Measurements from ENCODE around the gene SWAP70.
A peak's percentile ranks its signal among the peaks of the same experiment; 100 is the strongest.

SWAP70 gene

DNA sequence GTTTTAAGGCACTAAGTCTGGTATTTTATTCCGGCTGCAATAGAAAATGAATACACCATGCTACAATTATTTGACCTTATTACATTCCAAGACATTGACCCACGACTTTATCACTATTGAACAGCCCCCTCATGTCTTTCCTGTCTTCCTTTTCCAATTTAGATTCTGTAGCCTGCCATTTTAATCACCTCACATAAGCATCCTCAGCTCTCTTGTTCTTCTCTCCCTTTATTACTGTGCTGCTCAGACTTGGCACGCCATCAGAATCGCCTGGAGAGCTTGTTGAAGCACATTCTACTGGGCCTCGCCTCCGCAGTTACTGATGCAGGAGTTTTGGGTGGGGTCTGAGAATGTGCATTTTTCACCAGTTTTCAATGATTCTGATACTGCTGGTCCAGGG is 38.7 kb upstream of the SWAP70 start:
- Histone ChIP-seq H3K9me2 (replicated peaks; ENCODE audit: control insufficient read depth, low read length) (no peaks in the 10 kb centered on the region), H3K79me2 (ENCODE audit: control insufficient read depth, low read length) (peaks cover 5% of the 10 kb centered on the region), H3K4me3 (ENCODE audit: low read length) (peak overlapping the region; percentile 24), H3K27ac (ENCODE audit: low read depth, low read length) (peak overlapping the region; percentile 77), H3K36me3 (ENCODE audit: control insufficient read depth, low read length) (no peaks in the 10 kb centered on the region; the same call in 1 of the 2 replicates), H3K4me1 (ENCODE audit: control insufficient read depth, low read length) (peaks cover 78% of the 10 kb centered on the region), H3K4me2 (ENCODE audit: low read length) (peak overlapping the region; percentile 50), H3K9me3 (ENCODE audit: control insufficient read depth, insufficient read depth, low read length) (no peaks in the 10 kb centered on the region), H3F3A (ENCODE audit: control insufficient read depth, insufficient read depth) (peaks cover 34% of the 10 kb centered on the region), H3K27me3 (ENCODE audit: control insufficient read depth, low read length) (no peaks in the 10 kb centered on the region), H4K20me1 (ENCODE audit: control insufficient read depth, insufficient read depth, low read depth, low read length) (no peaks in the 10 kb centered on the region)
- TF ChIP-seq CTCF (IDR thresholded peaks at IDR 0.05; ENCODE audit: low read depth, low read length, poor library complexity, severe bottlenecking) (no peak), EZH2phosphoT487 (IDR thresholded peaks at IDR 0.05; ENCODE audit: borderline replicate concordance, low read length) (no peak)

- peak overlapping the region; percentile 77 for H3K27ac ChIP-seq (ENCODE audit: low read depth, low read length)
- H3K4me2 ChIP-seq (ENCODE audit: low read length) = peak overlapping the region; percentile 50
- TF ChIP-seq EZH2phosphoT487 (IDR thresholded peaks at IDR 0.05; ENCODE audit: borderline replicate concordance, low read length) (no peak), CTCF (IDR thresholded peaks at IDR 0.05; ENCODE audit: low read depth, low read length, poor library complexity, severe bottlenecking) (no peak)
Measured at GRCh38 chr11:9625728-9626127, 38.1 kb upstream of the SWAP70 start.

DNA sequence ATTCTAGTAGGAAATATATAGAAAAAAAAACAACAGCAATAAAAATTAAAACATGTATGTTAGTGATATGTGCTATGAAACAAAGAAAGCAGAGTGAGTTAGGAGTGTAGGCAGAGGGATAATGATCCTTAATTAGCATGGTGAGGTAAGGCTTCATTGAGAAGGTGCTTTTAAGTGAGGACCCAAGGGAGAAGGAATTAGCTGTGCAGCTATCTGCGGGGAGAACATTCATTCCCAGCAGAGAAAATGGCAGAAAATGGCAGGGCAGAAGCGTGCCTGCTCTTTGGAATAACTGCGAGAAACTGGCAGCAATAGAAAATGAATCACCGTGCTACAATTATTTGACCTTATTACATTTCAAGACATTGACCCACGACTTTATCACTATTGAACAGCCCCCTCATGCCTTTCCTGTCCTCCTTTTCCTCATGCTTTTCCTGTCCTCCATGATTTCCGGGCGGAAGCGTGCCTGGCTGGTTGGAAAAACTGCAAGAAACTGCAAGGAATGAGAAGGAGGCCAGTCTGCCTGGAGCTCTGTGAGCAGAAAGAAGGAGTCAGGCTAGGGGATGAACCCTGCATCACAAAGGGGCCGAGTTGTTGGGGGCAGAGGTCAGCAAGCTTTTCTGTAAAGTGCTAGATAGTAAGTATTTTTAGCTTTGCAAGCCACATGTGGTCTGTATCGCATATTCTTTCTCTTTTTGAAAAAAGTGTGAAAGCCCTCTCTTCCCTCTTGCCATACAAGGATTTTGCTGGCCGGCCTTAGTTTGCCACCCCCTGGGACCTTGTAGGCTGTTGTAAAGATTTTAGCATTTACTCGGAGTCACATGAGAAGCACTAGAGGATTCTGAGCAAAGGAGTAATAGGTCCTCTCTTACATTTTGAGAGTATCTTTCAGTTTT is 37.1 kb upstream of the SWAP70 start:
- Histone ChIP-seq H3K36me3 (ENCODE audit: control insufficient read depth, low read length) (no peaks in the 10 kb centered on the region), H3K9me2 (replicated peaks; ENCODE audit: control insufficient read depth, low read length) (no peaks in the 10 kb centered on the region), H3K27ac (ENCODE audit: low read depth, low read length) (0 out of 2 replicates have a peak overlapping the region, but pooled peaks have one; percentile 23), H3K4me3 (ENCODE audit: low read length) (peak overlapping the region; percentile 40), H4K20me1 (ENCODE audit: control insufficient read depth, insufficient read depth, low read depth, low read length) (no peaks in the 10 kb centered on the region), H3K9me3 (ENCODE audit: control insufficient read depth, insufficient read depth, low read length) (no peaks in the 10 kb centered on the region), H3K27me3 (ENCODE audit: control insufficient read depth, low read length) (no peaks in the 10 kb centered on the region), H3F3A (ENCODE audit: control insufficient read depth, insufficient read depth) (peaks cover 29% of the 10 kb centered on the region), H3K4me2 (ENCODE audit: low read length) (peak overlapping the region; percentile 56), H3K79me2 (ENCODE audit: control insufficient read depth, low read length) (no peaks in the 10 kb centered on the region), H3K4me1 (ENCODE audit: control insufficient read depth, low read length) (peaks cover 74% of the 10 kb centered on the region)
- TF ChIP-seq EZH2phosphoT487 (IDR thresholded peaks at IDR 0.05; ENCODE audit: borderline replicate concordance, low read length) = no peak
- TF ChIP-seq CTCF (IDR thresholded peaks at IDR 0.05; ENCODE audit: low read depth, low read length, poor library complexity, severe bottlenecking) = no peak

More at GRCh38 chr11:9625728-9626127, 38.1 kb upstream of the SWAP70 start:
- H3K36me3 ChIP-seq (ENCODE audit: control insufficient read depth, low read length) = no peaks in the 10 kb centered on the region; the same call in 1 of the 2 replicates
- no peaks in the 10 kb centered on the region for H3K9me2 ChIP-seq (replicated peaks; ENCODE audit: control insufficient read depth, low read length)
- no peaks in the 10 kb centered on the region for H3K79me2 ChIP-seq (ENCODE audit: control insufficient read depth, low read length)
- peaks cover 33% of the 10 kb centered on the region for H3F3A ChIP-seq (ENCODE audit: control insufficient read depth, insufficient read depth)
- no peaks in the 10 kb centered on the region for H4K20me1 ChIP-seq (ENCODE audit: control insufficient read depth, insufficient read depth, low read depth, low read length)
- peaks cover 72% of the 10 kb centered on the region for H3K4me1 ChIP-seq (ENCODE audit: control insufficient read depth, low read length)
- no peaks in the 10 kb centered on the region for H3K9me3 ChIP-seq (ENCODE audit: control insufficient read depth, insufficient read depth, low read length)
- peak overlapping the region; percentile 24 for H3K4me3 ChIP-seq (ENCODE audit: low read length)
- H3K27me3 ChIP-seq (ENCODE audit: control insufficient read depth, low read length) = no peaks in the 10 kb centered on the region
